H9 (cell line): ENCODE data around the gene OR4D10. TPM values are rescaled to one million over a fixed set of nuclear protein-coding genes. Genes with fewer than 3 reads are reported as not detected.
A peak's percentile ranks its signal among the peaks of the same experiment; 100 is the strongest.

Source experiments
- DNase-seq: peaks from one replicate; pipeline ENCODE4 v3.0.0-alpha.2; 2017
- H2AFZ ChIP-seq: one replicate; pipeline ENCODE4 v1.6.1; 2013; ENCODE audit warnings: mild to moderate bottlenecking, low read length, control low read depth, moderate library complexity
- H2AK5ac ChIP-seq: 2 replicates; pipeline ENCODE4 v1.6.1; 2013; ENCODE audit warnings: low read length, control low read depth, mixed read lengths; ENCODE audit not compliant: insufficient read length
- H2BK120ac ChIP-seq: one replicate; pipeline ENCODE4 v1.6.1; 2013; ENCODE audit warnings: low read depth, mild to moderate bottlenecking, low read length, control low read depth, inconsistent platforms; ENCODE audit not compliant: poor library complexity, severe bottlenecking
- H2BK12ac ChIP-seq: 2 replicates; pipeline ENCODE4 v1.6.1; 2013; ENCODE audit warnings: low read length, control low read depth, mixed read lengths, low read depth; ENCODE audit not compliant: insufficient read length
- H2BK15ac ChIP-seq: 2 replicates; pipeline ENCODE4 v1.6.1; 2013; ENCODE audit warnings: low read depth, low read length, control low read depth
- H2BK20ac ChIP-seq: one replicate; pipeline ENCODE4 v1.6.1; 2013; ENCODE audit warnings: low read depth, mild to moderate bottlenecking, low read length, control low read depth, inconsistent platforms; ENCODE audit not compliant: poor library complexity, severe bottlenecking
- H2BK5ac ChIP-seq: 2 replicates; pipeline ENCODE4 v1.6.1; 2013; ENCODE audit warnings: low read length, control low read depth, mixed read lengths; ENCODE audit not compliant: insufficient read length
- H3K14ac ChIP-seq: 2 replicates; pipeline ENCODE4 v1.6.1; 2013; ENCODE audit warnings: low read length, control low read depth; ENCODE audit not compliant: insufficient read depth
- H3K18ac ChIP-seq: 2 replicates; pipeline ENCODE4 v1.6.1; 2013; ENCODE audit warnings: low read depth, mild to moderate bottlenecking, mixed read lengths, low read length, control low read depth; ENCODE audit not compliant: insufficient read length
- H3K23ac ChIP-seq: 2 replicates; pipeline ENCODE4 v1.6.1; 2013; ENCODE audit warnings: low read length, control low read depth, mixed read lengths, low read depth; ENCODE audit not compliant: insufficient read length
- H3K23me2 ChIP-seq: 2 replicates; pipeline ENCODE4 v1.6.1; 2013; ENCODE audit warnings: low read depth, mild to moderate bottlenecking, mixed read lengths, low read length, control low read depth; ENCODE audit not compliant: insufficient read length, poor library complexity, severe bottlenecking
- H3K27ac ChIP-seq: 2 replicates; pipeline ENCODE4 v1.5.1; 2013; ENCODE audit warnings: low read length, control low read depth, mixed read lengths, low read depth; ENCODE audit not compliant: insufficient read length
- H3K27me3 ChIP-seq: 2 replicates; pipeline ENCODE4 v1.6.1; 2013; ENCODE audit warnings: low read length, control low read depth, inconsistent platforms; ENCODE audit not compliant: insufficient read depth
- H3K4ac ChIP-seq: 2 replicates; pipeline ENCODE4 v1.6.1; 2013; ENCODE audit warnings: low read depth, mild to moderate bottlenecking, control low read depth, inconsistent platforms, low read length, moderate library complexity
- H3K4me1 ChIP-seq: 2 replicates; pipeline ENCODE4 v1.6.1; 2013; ENCODE audit warnings: low read length, control low read depth, inconsistent platforms; ENCODE audit not compliant: insufficient read depth
- H3K4me2 ChIP-seq: 2 replicates; pipeline ENCODE4 v1.6.1; 2013; ENCODE audit warnings: low read length, control low read depth, mixed read lengths; ENCODE audit not compliant: insufficient read length, insufficient read depth
- H3K56ac ChIP-seq: 2 replicates; pipeline ENCODE4 v1.6.1; 2013; ENCODE audit warnings: low read depth, mild to moderate bottlenecking, mixed read lengths, low read length, control low read depth; ENCODE audit not compliant: insufficient read length
- H3K79me1 ChIP-seq: 2 replicates; pipeline ENCODE4 v1.6.1; 2013; ENCODE audit warnings: low read depth, mild to moderate bottlenecking, moderate library complexity, low read length, control low read depth, inconsistent platforms; ENCODE audit not compliant: insufficient read depth, poor library complexity, severe bottlenecking
- H3K79me2 ChIP-seq: 2 replicates; pipeline ENCODE4 v1.6.1; 2013; ENCODE audit warnings: low read length, control low read depth, inconsistent platforms; ENCODE audit not compliant: insufficient read depth
- H3K9ac ChIP-seq: 2 replicates; pipeline ENCODE4 v1.6.1; 2013; ENCODE audit warnings: low read length, control low read depth, mixed read lengths; ENCODE audit not compliant: insufficient read length; ENCODE audit errors: extremely low read depth
- H3K9me3 ChIP-seq: one replicate; pipeline ENCODE4 v1.6.1; 2013; ENCODE audit warnings: low read depth, low read length, inconsistent platforms; ENCODE audit not compliant: control insufficient read depth
- H3T11ph ChIP-seq: one replicate; pipeline ENCODE4 v1.6.1; 2013; ENCODE audit warnings: mild to moderate bottlenecking, low read length, control low read depth, inconsistent platforms
- H4K20me1 ChIP-seq: one replicate; pipeline ENCODE4 v1.6.1; 2013; ENCODE audit not compliant: control insufficient read depth, insufficient read length, insufficient read depth
- H4K5ac ChIP-seq: 2 replicates; pipeline ENCODE4 v1.6.1; 2013; ENCODE audit warnings: low read depth, mild to moderate bottlenecking, mixed read lengths, low read length, control low read depth; ENCODE audit not compliant: insufficient read length
- H4K8ac ChIP-seq: replicated peaks from 2 replicates; pipeline ENCODE4 v1.6.1; 2013; ENCODE audit warnings: low read length, control low read depth, mixed read lengths, low read depth; ENCODE audit not compliant: insufficient read length
- H4K91ac ChIP-seq: 2 replicates; pipeline ENCODE4 v1.6.1; 2013; ENCODE audit warnings: low read depth, mild to moderate bottlenecking, moderate library complexity, mixed read lengths, low read length, control low read depth; ENCODE audit not compliant: insufficient read length
- H3K27ac Mint-ChIP-seq, 3 experiments: 2 replicates in 2 of 3; 3 replicates in 1 of 3; pipeline ENCODE4 v1.8.0; 2020 to 2021; ENCODE audit warnings: mixed read lengths in 3 of 3, mild to moderate bottlenecking in 1 of 3, moderate library complexity in 1 of 3
- H3K27me3 Mint-ChIP-seq: 2 replicates; pipeline ENCODE4 v1.8.0; 2021; ENCODE audit warnings: low read depth, mild to moderate bottlenecking, moderate library complexity, mixed read lengths
- H3K36me3 Mint-ChIP-seq, 3 experiments: 2 replicates in 2 of 3; 3 replicates in 1 of 3; pipeline ENCODE4 v1.8.0; 2020 to 2021; ENCODE audit warnings: low read depth in 3 of 3, mixed read lengths in 3 of 3; ENCODE audit not compliant: insufficient read depth in 1 of 3
- H3K4me1 Mint-ChIP-seq, 2 experiments: 2 replicates each; pipeline ENCODE4 v1.8.0; 2020; ENCODE audit warnings: mixed read lengths in 2 of 2
- H3K4me3 Mint-ChIP-seq, 2 experiments: 2 replicates in 1 of 2; 3 replicates in 1 of 2; pipeline ENCODE4 v1.8.0; 2020 to 2021; ENCODE audit warnings: mild to moderate bottlenecking in 2 of 2, mixed read lengths in 2 of 2, moderate library complexity in 1 of 2
- H3K9me3 Mint-ChIP-seq, 2 experiments: 2 replicates in 1 of 2; 3 replicates in 1 of 2; pipeline ENCODE4 v1.8.0; 2020; ENCODE audit warnings: mild to moderate bottlenecking in 2 of 2, mixed read lengths in 2 of 2, moderate library complexity in 1 of 2
- WGBS: extraction: QIAGEN DNeasy Blood & Tissue Kit; methylation state at CpG from one replicate; pipeline ENCODE4 v1.1.7; 2013; ENCODE audit warnings: missing lambda C conversion rate, low lambda C conversion rate, mixed read lengths; ENCODE audit not compliant: insufficient read length; ENCODE audit errors: extremely low coverage; 5-methylcytosine and 5-hydroxymethylcytosine counted together
- total RNA-seq: library from RNA; stranded (reverse); gene quantifications from 2 replicates; pipeline ENCODE4 v1.2.1, GENCODE V29; 2021
- TF ChIP-seq, protein P1 (sequence below): fragments of 200-600 bp; sonication (generic); conservative IDR thresholded peaks from 3 replicates; pipeline ENCODE4 v1.8.0; 2021; ENCODE audit warnings: antibody characterized with exemption, mild to moderate bottlenecking

The OR4D10 gene
- total RNA-seq, 1 experiment from 2014 or later: not detected

DNA sequence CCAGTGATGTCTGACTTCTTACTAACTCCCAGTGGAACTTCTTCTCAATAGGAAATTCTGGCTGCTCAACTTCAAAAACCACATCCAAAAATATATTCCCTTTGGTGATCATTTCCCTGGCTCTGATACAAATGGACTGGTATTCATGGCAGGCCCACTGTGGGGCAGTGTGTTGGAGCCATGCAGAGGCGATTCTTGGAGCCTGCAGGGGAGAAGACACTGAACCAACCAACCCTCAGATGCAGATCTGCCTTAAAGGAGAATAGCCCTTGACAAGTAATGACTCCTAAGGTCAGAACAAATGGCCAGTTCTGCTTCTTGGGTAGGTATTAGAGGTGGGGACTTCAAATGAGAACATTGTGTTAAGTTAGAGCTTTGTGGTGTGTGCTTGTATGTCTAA is 50.4 kb downstream of the OR4D10 start:
- Histone ChIP-seq H3K27me3 (no peaks in the 10 kb centered on the region), H4K5ac (no peak overlapping the region), H3K14ac (no peak overlapping the region), H3K56ac (no peak overlapping the region), H3K23ac (no peak overlapping the region), H2BK120ac (no peak overlapping the region), H2AFZ (no peak overlapping the region), H3K79me2 (no peaks in the 10 kb centered on the region), H4K20me1 (no peaks in the 10 kb centered on the region), H3K9ac (no peak overlapping the region), H3K9me3 (no peaks in the 10 kb centered on the region), H3K4me2 (no peak overlapping the region), H2BK20ac (no peak overlapping the region), H2BK5ac (no peak overlapping the region), H2AK5ac (no peak overlapping the region), H3K23me2 (no peaks in the 10 kb centered on the region), H2BK15ac (no peak overlapping the region), H2BK12ac (no peak overlapping the region), H3K4me1 (peaks cover 2% of the 10 kb centered on the region; the same call in 1 of the 2 replicates), H3T11ph (no peak overlapping the region), H4K8ac (no peak overlapping the region), H4K91ac (no peak overlapping the region), H3K4ac (no peak overlapping the region), H3K27ac (no peak overlapping the region), H3K79me1 (no peaks in the 10 kb centered on the region), H3K18ac (no peak overlapping the region)
- H3K4me3 Mint-ChIP-seq: no peak overlapping the region
- TF ChIP-seq, protein P1, sequence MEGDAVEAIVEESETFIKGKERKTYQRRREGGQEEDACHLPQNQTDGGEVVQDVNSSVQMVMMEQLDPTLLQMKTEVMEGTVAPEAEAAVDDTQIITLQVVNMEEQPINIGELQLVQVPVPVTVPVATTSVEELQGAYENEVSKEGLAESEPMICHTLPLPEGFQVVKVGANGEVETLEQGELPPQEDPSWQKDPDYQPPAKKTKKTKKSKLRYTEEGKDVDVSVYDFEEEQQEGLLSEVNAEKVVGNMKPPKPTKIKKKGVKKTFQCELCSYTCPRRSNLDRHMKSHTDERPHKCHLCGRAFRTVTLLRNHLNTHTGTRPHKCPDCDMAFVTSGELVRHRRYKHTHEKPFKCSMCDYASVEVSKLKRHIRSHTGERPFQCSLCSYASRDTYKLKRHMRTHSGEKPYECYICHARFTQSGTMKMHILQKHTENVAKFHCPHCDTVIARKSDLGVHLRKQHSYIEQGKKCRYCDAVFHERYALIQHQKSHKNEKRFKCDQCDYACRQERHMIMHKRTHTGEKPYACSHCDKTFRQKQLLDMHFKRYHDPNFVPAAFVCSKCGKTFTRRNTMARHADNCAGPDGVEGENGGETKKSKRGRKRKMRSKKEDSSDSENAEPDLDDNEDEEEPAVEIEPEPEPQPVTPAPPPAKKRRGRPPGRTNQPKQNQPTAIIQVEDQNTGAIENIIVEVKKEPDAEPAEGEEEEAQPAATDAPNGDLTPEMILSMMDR: peak; percentile 41; the same call in 2 of the 3 replicates
- H3K27ac Mint-ChIP-seq: peak overlapping the region in 1 of 3 experiments; percentile 10; a peak in 1 of 7 replicates
- no peaks in the 10 kb centered on the region for H3K36me3 Mint-ChIP-seq
- DNase-seq: no peak
- peaks cover 2% of the 10 kb centered on the region for H3K27me3 Mint-ChIP-seq
- WGBS: no CpG with 5 or more reads among the region's 1 CpG
- no peaks in the 10 kb centered on the region for H3K9me3 Mint-ChIP-seq
- peaks cover 21% of the 10 kb centered on the region in 2 experiments for H3K4me1 Mint-ChIP-seq
